ENCODE measurements around the gene TBX1.

Gene TBX1

DNA sequence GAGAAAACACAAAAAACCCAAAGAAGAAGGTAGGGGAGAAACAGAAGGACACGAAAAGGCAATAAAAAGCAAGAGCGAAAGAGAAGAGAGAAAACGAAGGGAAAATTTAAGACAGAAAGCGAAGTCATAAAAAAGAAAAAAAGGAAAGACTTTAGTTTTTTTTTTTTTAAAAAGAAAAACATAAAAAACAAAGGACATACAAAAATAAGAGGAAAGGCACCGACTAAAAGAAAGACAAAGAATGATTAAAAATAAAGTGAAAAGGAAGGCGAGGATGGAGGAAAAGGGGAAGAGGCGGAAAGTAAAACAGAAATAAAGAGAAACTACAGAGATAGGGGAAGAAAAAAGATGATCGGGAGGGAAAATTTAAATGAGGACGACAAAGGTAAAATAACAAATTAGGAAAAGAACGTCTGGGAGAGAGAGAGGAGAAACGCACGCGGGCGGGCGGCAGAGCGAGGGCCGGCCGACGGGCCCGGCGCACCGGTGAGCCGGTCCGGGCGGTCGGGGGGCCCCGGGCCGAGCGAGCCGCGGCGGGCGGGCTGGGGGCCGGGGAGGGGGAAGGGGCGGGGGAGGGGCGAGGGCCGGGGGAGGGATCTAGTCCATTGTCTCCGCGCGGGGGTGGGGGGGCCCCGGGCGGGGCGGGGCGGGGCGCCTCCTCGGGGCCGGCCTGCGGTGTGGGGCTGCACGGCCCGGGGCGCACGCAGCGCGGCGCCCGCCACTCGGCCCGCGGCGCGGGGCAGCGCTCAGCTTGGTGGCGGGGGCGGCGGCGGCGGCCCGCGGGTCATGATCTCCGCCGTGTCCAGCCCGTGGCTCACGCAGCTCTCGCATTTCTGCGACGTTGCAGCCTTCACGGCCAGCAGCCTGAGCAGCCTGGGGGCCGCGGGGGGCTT is at the start of gene TBX1:
TBX1 (plus strand) TSS at position 721 of the 893 bp plus-strand sequence; CDS start at position 787, 66 bp downstream.
- no peak for DNase-seq

GRCh38 chr22:19713245-19713644 is 47.3 kb upstream of the TBX1 start:
- no peak for DNase-seq

DNA sequence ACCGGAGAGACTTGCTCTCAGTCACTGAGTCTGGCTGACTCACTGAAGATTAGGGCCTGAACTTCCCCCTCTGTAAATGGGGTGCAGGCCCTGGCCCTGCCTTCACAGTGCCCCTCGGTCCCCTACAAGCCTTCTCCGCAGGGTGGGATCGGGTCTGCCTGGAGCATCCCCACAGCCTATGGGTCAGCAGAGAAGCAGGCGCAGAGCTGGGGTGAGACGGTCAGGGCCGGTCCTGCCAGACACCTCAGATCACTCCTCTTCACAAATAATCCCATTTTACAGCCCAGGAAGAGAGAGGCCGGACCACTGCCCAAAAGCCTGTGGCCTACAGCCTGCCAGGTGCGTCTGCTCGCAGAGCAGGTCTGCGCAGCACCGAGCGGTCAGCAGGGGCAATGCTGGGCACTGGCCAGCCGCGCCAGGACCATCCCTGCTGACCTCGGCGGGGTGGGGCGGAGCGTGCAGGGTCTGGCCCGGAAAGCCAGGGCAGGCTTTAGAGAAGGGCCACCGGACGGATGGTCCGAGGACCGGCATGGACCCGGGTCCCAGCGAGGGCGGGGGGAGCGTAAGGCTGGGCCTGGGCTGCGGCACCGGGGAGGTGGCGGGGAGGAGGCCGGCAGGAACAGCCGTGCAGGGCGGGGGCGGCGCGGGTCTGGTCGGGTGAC is 46.8 kb upstream of the TBX1 start:
- DNase-seq = no peak

- DNase-seq = no peak
These were observed 46.0 kb upstream of the TBX1 start, which contains the start of gene SEPTIN5 for GRCh38 chr22:19714312-19715187. Gene SEPTIN5 (plus strand): TSS chr22:19714503. CDS start chr22:19714589, 86 bp downstream.

GRCh38 chr22:19715188-19715930 is 45.2 kb upstream of the TBX1 start:
- no peak for DNase-seq

- no peak for DNase-seq
These were observed 44.3 kb upstream of the TBX1 start for GRCh38 chr22:19716041-19716828.

DNA sequence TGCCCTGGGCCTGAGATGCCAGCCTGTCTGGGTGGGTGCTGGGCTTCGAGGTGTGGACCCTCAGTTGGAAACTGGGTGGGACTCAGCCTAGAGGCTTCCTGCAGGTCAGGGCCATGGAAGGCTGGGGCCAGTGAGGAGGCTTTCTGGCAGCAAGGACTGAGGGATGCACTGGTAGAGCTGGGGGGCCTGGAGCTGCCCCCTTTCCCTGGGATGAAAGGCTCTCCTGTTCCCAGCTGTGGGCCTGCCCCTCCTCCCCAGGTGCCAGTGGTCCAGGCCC is 43.8 kb upstream of the TBX1 start:
- no peak for DNase-seq

- DNase-seq = no peak
These were observed 43.4 kb upstream of the TBX1 start for GRCh38 chr22:19717181-19717580.

- DNase-seq = peak; percentile 79
These were observed 42.7 kb upstream of the TBX1 start for GRCh38 chr22:19717691-19718455.

- no peak for DNase-seq
These were observed 42.0 kb upstream of the TBX1 start for GRCh38 chr22:19718456-19719049.

- no peak for DNase-seq
These were observed 41.5 kb upstream of the TBX1 start for GRCh38 chr22:19719050-19719482.

DNA sequence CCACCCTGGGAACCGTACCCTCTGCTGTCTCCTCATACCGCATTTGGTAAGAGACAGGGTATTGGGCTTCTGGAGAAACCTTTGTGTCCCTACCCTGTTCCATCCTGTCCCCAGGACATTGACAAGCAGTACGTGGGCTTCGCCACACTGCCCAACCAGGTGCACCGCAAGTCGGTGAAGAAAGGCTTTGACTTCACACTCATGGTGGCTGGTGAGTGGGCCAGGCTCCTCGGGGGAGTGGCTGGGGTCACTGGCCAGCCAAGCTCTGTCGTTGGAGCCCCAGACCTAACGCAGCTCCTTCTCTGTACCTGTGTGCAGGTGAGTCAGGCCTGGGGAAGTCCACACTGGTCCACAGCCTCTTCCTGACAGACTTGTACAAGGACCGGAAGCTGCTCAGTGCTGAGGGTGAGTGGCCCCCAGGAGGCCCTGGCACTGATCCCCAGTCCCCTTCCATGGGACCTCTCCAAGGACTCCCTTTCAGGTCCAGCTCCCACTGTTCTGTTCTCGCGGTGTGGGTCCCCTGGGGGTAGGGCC is 41.0 kb upstream of the TBX1 start:
- DNase-seq = no peak

DNA sequence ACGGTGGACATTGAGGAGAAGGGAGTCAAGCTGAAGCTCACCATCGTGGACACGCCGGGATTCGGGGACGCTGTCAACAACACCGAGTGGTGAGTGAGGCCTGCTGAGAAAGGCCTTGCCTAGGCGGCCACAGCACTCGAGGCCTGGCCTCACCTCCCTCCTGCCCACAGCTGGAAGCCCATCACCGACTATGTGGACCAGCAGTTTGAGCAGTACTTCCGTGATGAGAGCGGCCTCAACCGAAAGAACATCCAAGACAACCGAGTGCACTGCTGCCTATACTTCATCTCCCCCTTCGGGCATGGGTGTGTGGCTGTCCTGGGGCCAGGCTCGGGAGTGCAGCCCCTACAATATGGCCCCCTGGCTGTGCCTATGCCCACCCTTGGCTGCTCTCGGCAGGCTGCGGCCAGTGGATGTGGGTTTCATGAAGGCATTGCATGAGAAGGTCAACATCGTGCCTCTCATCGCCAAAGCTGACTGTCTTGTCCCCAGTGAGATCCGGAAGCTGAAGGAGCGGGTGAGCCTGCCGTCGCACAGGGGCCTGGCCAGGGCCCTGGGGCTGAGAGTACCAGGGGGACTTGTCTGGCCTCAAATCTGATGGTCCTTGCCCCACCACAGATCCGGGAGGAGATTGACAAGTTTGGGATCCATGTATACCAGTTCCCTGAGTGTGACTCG is 40.3 kb upstream of the TBX1 start:
- no peak for DNase-seq

DNA sequence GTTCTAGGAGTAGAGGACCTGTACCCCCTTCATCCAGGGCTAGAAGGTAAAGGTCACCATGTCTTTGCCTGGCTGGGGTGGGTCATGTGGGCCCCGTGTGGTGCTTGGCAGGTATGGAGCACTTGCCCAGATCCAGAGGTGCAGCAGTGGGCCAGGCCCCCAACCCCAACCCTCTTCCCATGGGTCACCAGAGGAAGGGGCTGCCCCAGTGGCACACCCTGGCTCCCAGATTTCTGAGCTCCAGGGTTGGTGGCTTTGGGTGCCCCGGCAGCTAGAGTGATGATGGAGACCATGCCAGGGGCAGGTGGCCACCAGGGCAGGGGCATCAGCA is 39.6 kb upstream of the TBX1 start:
- no peak for DNase-seq

DNA sequence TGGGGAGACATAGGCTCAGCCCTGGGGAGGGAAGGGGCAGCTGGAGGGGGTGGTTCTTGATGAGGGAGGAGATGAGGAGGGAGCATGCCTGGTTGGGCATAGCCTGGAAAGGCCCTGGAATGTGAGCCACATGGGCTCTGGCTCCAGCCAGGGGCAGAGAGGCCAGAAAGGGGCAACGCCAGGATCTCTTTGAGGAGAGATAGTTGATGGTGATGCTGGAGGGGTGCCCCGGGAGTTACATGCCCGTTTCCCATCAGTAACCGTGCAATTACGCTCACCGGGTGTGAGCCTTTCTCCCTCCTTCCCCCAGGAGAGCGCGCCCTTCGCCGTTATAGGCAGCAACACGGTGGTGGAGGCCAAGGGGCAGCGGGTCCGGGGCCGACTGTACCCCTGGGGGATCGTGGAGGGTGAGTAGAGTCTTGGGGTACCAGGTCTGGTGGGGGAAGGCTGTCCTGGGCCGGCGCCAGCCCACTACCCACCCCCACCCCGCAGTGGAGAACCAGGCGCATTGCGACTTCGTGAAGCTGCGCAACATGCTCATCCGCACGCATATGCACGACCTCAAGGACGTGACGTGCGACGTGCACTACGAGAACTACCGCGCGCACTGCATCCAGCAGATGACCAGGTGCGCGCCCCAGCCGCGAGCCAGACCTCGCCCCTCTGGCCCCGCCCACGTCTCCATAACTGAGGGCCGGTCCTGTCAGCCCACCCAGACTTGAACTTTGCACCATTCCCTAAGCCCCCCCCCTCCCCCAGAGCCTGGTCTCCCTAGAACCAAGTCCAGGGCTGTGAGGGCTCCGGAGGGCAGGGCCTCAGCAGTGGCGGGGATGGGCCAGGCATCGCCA is 39.0 kb upstream of the TBX1 start:
- DNase-seq = no peak

GRCh38 chr22:19722178-19722981 is 38.2 kb upstream of the TBX1 start:
- DNase-seq = no peak

- DNase-seq = no peak
These were observed 37.7 kb upstream of the TBX1 start for GRCh38 chr22:19722982-19723231.

Data from activated CD4-positive, alpha-beta T cell treated with anti-CD3 and anti-CD28 coated beads, Interleukin-2, amount 50 U/mL, for 1 hour (primary cell).